GM21825 (cell line): ENCODE data around the gene CNPY3.

Experiments used
- ATAC-seq: cut with Tn5 transposase; IDR thresholded peaks from one replicate; pipeline ENCODE4 v1.9.1; 2021; ENCODE audit warnings: mild to moderate bottlenecking, moderate library complexity; ENCODE audit not compliant: unreplicated experiment

The CNPY3 gene

DNA sequence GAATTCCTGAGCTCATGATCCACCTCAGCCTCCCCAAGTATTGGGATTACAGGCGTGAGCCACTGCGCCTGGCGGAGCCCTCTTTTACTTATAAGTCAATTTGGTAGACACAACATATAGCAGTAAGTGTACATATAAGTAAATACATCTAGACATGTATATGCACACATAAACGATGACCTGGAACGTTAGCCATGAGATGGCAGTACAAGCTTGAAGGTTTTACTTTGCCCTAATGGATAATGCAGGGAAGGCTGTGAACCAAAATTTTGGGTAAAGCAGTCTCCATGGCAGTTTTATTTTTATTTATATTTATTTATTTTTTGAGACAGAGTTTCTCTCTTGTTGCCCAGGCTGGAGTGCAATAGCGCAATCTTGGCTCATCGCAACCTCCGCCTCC lies 28.8 kb downstream of the CNPY3 start:
- no peak for ATAC-seq

DNA sequence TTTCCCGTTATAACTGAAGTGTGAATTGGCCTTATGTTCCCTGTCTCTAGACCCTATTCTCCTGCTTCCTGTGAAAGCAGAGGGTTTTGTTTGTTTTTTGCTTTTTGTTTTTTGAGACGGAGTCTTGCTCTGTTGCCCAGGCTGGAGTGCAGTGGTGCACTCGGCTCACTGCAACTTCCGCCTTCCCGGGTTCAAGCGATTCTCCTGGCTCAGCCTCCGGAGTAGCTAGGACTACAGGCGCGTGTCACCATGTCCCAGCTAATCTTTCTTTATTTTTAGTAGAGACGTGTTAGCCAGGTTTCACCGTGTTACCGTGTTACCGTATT lies 30.6 kb downstream of the CNPY3 start:
- no peak for ATAC-seq

DNA sequence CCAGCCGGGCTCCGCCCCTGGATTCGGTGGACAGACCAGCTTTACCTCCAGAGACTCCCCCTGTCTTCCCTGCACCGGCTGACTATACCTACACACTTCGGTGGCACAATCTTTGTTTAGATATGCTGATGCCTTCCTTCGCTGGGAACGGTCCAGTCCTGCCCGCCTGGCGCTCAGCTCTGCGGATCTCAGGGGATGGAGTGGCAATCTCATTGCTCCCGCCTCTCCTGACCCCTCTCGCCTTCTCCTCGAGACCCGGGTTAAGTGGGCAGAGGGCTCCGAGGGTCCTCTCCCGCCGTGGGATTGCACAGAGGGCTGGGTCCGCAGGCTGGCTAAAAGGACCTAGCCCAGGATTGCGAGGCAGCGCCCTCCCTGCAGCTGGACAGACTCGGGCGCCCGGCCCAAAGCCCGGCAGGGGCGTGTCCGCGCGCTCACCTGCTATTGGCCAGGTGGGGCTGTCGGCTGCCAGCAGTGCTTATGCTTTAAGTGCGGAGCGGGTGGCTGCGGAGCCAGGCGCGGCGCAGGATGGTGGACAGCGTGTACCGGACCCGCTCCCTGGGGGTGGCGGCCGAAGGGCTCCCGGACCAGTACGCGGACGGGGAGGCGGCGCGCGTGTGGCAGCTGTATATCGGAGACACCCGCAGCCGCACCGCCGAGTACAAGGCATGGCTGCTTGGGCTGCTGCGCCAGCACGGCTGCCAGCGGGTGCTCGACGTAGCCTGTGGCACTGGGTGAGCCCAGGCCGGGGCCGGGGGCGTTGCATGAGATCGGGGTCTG lies 31.2 kb downstream of the CNPY3 start, which contains the start of gene GNMT:
GNMT (plus strand) TSS at position 512 of the 777 bp plus-strand sequence; CDS start at position 526, 14 bp downstream.
- no peak for ATAC-seq

DNA sequence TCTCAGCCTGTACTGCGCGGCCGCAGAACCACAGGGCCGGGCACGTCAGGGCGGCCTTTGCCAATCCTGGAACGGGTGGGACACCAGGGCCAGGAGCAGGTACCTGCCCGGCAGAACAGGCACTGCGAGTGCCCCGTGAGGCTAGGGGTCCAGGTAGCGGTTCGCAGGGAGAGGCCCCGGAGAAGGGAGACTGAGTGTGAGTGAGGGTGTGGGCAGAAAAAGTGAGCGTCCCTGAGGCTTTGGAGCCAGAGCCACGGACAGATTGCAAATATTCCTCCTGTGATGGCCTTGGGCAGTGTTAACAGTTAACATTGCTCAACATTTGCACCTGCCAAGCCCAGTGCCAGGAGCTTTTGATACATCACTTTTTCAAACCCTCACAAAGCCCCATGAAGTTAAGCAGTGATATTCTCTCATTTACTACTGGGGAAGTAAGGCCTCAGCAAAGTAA lies 31.8 kb downstream of the CNPY3 start:
- no peak for ATAC-seq

DNA sequence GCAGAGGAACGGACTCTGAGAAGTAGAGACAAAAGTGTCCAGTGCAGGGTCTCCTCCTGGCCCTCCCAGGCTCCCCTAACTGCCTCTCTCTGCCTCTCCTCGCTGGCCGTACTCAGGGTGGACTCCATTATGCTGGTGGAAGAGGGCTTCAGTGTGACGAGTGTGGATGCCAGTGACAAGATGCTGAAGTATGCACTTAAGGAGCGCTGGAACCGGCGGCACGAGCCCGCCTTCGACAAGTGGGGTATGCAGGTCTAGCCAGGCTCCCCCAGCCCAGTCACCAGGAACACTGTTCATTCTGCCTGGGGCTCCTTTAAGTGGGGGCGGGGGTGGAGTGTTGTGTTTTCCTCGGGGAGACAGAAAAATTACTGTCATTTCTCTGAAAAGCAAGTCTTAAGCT lies 32.8 kb downstream of the CNPY3 start:
- ATAC-seq, result no peak

DNA sequence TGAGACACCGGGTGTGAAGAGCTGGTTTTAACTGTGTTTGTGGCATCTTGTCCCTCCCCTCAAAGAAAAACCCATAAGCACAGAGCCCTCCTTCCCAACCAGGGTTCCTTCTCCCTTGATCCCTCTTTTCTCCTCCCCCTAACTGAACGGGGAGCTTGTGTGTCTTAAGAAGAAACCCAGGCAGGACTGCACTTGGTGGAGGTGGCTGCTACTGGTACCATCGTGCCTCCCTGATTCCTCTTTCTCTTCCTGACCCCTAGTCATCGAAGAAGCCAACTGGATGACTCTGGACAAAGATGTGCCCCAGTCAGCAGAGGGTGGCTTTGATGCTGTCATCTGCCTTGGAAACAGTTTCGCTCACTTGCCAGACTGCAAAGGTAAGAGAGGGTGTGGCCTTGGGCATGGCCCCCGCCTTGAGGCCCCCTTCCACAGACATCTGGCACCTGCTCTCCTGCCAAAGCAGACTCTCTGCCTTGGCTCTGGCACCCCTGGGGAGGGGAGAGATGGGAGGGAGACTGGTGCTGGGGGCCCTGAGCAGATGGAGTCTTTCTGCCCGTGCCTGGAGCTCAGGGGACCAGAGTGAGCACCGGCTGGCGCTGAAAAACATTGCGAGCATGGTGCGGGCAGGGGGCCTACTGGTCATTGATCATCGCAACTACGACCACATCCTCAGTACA lies 33.4 kb downstream of the CNPY3 start:
- no peak for ATAC-seq

DNA sequence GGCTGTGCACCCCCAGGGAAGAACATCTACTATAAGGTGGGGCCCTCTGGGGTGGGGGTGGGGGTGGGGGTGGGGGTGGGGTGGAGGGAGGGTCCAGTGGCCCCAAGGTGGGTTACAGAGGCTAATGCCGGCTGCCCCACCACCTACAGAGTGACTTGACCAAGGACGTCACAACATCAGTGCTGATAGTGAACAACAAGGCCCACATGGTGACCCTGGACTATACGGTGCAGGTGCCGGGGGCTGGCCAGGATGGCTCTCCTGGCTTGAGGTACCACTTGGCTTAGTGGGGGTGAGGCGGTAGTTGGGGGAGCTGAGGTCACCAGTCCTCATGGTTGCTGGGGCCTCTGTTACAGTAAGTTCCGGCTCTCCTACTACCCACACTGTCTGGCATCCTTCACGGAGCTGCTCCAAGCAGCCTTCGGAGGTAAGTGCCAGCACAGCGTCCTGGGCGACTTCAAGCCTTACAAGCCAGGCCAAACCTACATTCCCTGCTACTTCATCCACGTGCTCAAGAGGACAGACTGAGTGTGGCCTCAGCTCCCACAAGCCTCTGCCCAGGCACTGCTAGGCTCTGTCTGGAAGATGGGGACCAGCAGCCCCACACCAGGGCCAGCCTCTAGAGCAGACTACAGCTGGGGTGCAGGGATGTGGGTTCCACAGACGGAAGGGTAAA lies 34.0 kb downstream of the CNPY3 start:
- ATAC-seq, result no peak

DNA sequence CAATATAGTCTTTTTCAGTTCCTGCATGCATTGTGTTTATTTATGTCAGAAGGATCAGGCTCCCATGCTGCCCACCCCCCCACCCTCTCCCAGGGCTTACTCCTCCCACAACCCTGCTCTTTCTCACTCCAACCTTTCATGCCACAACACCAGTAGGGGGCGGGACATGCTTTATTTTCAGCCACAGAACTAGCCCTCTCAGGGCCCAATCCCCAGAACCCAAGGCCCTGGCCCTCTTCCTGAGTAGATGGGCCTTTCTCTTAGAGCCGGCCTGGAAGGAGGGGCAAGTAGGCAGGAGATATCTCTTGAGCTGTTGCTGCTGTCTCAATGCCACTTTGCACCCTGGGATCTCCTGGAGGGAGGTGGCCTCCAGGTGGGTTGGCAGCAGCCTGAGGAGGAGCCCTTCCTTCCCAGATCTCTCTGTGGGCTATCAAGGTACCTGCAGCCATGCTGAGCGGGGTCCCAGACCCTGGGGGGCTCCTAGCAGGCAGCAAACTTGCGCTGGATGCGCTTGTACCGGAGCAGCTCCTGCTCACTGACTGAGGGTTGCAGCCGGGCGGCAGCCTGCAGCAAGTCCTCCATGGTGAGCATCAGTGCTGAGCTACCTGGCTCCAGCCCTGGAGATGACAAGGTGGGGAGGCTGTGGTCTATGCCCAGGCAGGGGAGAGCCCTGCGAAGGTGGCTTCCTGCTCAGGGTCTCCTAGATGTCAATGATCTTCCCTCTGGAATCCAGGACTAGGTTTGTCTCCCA lies 34.8 kb downstream of the CNPY3 start:
- ATAC-seq, result no peak

DNA sequence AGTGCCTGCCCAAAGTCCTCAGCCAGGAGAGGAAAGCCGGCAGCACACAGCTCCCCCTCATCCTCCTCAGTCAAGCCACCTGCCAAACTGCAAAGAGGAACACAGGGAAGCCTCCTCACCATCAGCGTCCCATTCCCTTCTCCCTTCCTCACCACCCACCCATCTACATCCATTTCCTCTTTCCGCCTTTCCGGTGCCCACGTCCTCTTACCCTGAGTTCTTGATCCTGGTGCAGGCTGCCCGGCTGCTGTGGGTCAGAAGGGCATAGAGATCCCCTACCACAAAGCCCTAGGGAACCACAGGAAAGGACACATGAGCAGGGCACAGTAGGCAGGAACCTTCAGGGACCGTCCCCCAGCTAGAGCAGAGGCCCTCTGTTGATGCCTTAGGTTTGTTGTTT lies 37.3 kb downstream of the CNPY3 start:
- ATAC-seq, result no peak

DNA sequence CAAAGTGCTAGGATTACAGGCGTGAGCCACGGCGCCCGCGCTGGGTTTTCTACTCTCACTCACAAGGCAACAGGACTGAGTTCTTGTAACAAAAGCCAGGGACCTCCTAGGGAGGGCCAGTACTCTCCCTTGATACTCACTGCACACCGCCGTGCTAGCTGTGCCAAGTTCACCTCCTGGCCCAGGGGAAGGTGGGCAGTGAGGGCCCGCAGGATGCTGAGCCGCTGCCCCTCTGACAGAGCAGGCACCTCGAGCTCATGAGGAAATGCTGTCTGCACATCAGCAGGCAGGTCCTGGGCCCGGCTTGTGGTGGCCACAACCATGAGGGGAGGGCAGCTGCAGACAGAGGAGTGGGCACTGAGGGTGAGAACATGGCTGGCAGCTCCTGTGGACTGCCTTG lies 37.9 kb downstream of the CNPY3 start:
- no peak for ATAC-seq

DNA sequence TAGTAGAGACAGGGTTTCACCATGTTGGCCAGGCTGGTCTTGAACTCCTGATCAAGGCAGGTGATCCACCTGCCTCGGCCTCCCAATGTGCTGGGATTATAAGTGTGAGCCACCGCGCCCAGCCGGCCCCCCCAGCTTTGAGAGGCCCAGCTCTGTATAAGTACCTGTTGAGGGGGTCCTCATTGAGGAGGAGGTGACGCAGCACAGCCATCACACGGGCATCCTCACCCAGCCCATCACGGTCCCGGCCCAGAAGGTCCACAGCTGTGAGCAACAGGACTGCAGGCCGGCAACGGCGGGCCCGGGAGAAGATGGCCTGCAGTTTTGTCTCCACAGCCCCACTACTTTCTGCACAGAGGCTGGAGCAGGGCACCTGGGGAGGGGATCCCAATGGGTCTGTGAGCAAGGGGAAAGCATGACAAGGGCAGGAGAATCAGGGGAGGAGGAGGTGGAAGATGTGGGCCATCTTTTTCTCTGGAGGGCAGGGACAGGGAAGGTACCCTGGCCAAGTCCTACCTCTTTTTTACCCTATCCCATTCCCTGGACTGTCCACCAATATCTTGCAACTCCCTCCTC lies 38.9 kb downstream of the CNPY3 start:
- ATAC-seq, result no peak

DNA sequence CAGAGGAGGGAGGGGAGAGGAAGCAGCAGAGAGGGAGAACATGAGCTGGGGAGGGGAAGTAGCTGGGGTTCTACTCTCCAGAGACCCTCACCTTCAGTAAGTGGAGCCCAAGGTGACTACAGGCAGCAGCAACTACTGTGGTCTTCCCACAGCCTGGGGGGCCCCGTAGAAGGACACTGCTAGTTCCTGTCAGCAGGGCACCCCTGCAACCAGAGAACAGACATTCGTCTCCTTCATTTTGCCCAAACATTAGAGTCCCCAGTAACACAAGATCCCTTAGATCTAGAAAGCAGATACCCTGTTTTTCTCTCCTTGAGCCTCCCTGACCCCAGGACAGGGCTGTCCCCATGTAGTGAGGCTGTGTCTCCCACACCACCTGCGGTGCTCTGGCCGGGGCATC lies 39.5 kb downstream of the CNPY3 start:
- ATAC-seq, result no peak

DNA sequence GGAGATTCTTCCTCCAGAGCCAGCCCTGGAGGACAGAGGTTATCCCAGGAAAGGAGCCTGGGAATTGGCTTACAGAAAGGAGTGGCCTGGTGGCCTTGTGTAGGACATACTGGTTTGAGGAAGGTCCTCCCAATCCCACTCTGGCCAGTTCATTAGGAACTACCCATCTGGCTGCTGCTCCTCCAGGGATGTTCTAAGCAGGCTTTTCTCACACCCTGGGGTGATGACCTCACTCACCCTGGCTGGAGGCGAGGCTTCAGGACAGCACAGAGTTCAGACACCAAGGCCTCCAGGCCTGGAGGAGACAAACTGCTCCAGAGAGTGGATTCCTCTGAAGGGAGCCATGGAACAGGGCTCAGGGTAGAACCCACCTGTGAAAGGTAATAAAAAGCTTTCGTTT lies 40.2 kb downstream of the CNPY3 start:
- no peak for ATAC-seq

DNA sequence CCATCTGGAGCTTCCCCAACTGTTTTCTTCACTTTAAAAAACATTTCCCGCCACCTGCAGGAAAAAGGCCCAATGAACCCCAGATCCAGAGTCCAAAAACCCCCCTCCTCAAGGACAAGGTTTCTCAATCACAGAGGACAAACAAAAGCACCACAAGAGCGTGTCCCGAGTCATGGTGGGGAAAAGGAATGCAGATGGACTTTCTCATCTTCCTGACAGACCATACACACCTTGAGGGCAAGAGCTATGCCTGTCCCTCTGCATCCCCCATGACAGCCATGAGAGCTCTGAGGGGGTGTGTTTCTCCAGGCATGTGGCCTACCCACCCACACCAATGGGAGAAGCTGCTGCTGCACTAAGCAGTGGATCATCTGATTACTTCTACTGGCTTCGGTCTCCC lies 40.7 kb downstream of the CNPY3 start:
- no peak for ATAC-seq

DNA sequence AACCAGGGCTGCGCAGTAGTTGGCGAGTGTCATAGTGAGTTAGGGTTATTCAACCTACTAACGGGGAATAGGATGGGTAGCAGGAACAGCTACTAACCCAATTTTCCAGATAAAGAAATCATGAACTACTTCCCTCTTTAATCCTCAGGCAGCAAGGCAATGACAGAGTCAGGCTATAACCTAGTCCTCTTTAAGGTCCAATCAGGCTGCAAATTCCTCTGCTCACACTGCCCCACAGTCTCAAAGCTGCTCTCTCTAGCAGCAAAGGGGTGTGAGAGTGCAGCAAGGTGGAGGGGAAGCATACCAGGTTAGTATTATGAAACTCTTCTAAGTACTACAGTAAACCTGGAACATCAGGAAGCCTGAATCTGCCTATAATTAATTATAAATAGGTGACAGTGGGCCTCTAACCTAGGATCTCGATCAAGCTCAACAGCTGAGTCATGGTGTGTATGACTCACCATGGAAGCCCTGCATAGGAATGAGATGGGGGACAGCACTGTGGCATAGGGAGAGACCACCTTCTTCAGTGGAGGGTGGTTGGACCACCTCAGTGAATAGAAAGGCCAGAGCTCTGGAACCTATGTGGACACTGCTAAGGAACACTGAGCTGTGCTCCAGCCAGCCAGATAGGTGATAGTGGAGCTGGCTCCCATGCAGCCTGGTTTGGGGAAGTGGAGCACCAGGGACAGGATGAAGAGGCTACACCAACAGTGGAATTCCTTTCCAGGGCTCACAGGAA lies 41.8 kb downstream of the CNPY3 start:
- ATAC-seq, result no peak

DNA sequence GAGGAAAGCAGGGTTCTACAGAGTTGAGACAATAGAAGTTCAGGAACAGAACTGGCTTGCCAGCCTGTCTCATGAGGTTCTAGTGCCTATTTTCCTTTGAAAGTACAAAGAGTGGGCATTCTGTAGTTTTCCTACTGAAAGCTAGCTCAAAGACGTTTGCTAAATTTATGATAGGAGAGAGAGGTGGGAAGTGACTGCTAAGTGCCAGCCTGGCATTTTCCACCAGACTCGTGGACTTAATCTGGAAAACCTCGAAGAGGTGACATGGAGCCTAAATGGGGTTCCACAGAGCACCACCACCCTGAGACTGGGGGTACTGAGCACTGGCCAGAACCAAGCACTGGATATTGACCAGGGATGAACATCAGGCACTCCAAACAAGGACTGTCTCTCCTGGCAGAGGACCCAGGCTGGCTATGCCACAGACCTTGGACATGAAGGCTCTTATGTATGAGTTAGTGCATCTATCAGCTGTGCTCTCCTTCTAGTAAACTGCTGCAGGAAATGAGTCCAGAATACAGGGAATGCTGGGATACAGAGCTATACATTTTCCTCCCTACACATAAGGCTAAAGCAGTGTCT lies 42.6 kb downstream of the CNPY3 start:
- ATAC-seq, result no peak

DNA sequence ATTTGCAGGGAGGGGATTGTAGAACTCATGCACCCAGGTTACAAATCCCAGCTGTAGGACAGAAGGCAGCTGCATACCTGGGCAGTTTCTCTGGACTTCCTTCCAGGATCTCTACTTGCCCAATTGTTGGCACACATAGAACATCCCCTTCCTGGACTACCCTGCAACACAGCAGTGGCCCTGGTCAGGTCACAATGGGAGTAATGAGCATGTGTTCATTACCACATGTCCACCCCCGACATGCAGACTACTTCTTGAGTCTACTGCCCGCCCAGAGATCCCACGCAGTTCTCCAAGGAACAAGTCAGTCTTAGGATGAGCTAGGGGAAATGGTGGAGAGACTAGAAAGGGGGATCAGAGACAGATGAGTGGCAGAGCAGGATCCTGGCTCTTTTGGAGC lies 44.6 kb downstream of the CNPY3 start:
- ATAC-seq, result no peak

DNA sequence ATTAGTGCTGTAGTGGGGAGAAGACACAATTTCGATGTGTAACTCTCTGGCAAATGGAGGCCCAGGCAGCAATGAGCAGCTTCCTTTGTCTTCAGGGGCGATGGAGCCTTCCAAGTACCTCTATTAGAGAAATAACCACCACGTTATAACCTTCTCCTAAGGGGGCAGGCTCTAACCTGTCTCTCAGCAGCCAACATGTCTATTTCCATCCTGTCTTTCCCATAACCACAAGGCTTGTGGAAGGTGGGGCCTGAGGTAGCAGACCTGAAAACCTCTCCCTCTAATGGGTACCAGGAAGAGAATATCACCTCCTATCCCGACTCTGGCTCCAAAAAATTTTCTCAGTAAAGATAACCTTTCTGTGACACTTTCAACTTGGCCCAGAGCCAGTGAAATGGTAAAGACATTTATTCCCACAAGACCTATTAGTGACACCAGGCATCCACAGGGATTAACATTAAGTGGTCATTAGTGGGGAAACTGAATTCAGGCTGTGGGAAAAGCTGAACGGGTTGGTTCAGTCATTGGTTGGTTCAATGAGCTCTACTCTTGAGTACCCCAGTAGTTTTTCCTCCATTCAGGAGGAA lies 45.7 kb downstream of the CNPY3 start:
- no peak for ATAC-seq

DNA sequence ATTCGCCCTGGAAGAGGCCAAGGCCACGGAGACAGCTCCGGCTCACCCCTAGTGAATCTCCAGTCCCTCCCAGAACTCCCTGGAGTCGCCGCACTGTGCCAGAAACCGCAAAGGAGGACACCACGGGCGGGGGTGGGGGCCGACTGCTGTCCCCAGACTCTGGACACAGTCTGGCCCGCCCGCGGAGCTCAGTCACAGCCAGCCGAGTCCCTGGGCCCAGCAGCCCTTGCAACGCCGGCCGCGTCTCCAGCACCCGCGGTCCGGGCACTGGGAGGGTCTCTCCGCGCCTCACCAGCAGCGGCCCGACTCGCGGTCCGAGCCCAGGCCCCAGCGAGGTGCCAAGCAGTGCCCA lies 49.2 kb downstream of the CNPY3 start:
- ATAC-seq, result peak; percentile 24
